ENCODE data around the gene NCCRP1. TPM values are rescaled to one million over a fixed set of nuclear protein-coding genes. Genes with fewer than 3 reads are reported as not detected.

The NCCRP1 gene
- total and polyA plus RNA-seq, 2 donors (not counting 1 experiment from before 2014, with no cell fraction given) = not detected

DNA sequence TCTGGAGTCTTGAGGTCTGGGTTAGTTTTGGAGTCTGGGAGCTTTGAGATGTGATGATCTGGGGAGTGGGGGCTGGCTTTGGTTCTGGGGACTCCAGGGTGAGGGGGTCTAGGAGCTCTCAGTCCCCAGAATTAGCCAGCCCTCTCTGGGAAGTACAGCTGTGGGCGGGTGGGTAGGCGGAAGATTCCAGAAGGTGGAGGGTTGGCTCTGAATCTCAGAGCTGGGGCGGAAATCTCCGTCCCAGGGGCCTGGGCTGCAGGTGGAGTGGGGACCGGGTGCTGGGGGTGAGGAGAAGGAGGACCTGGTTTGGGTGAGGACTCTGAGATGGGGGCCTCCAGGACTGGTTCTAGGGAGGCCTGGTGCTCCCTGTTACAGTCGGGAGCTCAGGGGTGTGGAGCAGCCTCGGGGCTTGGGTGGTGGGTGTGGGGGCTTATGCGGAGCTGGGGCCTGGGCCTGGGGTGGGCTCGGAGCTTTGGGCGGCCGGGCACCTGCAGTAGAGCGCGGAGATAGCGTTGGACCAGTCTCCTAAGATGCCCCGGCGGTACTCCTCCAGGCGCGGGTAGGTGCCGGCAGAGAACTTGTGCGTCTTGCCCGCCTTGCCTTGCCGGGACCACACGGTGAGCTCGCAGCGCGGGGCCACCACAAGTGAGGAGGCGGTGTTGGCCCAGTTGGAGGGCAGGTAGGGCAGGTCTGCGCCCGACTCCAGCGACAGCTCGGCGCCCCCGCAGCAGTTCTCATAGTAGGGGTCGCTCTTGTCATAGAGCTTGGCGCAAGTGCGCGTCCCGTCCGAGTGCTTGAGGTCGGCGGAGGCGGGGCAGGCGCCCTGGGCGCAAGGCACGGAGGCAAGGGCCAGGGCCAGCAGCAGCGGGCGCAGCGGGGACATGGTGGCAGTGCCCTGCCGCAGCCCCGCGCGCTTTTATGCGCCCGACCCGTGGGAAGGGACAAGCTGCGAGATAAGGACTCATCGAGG, 6.9 kb downstream of the NCCRP1 start, which contains the start of gene SYCN:
SYCN (minus strand) TSS at position 892 of the 970 bp plus-strand sequence; CDS start at position 883, 9 bp downstream.
- TF ChIP-seq CTCF (conservative IDR thresholded peaks at IDR 0.05 in 1 of 2, IDR thresholded peaks at IDR 0.05 in 1 of 2; ENCODE audit: low read depth in 1 of 2, low read length in 2 of 2) (no peak), EZH2 (IDR thresholded peaks at IDR 0.05; ENCODE audit: low read length, missing control alignments) (no peak)

GRCh38 chr19:39205449-39205764, 8.6 kb downstream of the NCCRP1 start:
- no peaks in the 10 kb centered on the region for H3K4me1 ChIP-seq (ENCODE audit: control insufficient read depth, extremely low read depth, insufficient read depth, low read length)
- no peaks in the 10 kb centered on the region for H3K36me3 ChIP-seq (ENCODE audit: control insufficient read depth, insufficient read depth, low read length)
- H3K9me3 ChIP-seq (ENCODE audit: control insufficient read depth, insufficient read depth, low read depth, low read length) = no peaks in the 10 kb centered on the region
- no peak for DNase-seq (ENCODE audit: low read depth in 2 of 2)
- no peak overlapping the region for H3K27ac ChIP-seq (ENCODE audit: insufficient read depth, low read length)
- no peak overlapping the region for H2AFZ ChIP-seq (ENCODE audit: low read length)
- no peaks in the 10 kb centered on the region for H4K20me1 ChIP-seq (ENCODE audit: control insufficient read depth, extremely low read depth, insufficient read depth, low read length)
- no peak overlapping the region for H3K4me3 ChIP-seq (replicated peaks in 1 of 4; ENCODE audit: control extremely low read depth in 1 of 4, insufficient read depth in 1 of 4, low read depth in 3 of 4, low read length in 4 of 4)
- H3K79me2 ChIP-seq (ENCODE audit: control insufficient read depth, insufficient read depth, low read length) = no peaks in the 10 kb centered on the region
- no peak overlapping the region for H3K9ac ChIP-seq (ENCODE audit: insufficient read depth, low read length)
- TF ChIP-seq CTCF (conservative IDR thresholded peaks at IDR 0.05 in 1 of 2, IDR thresholded peaks at IDR 0.05 in 1 of 2; ENCODE audit: low read depth in 1 of 2, low read length in 2 of 2) = no peak
- TF ChIP-seq EZH2 (IDR thresholded peaks at IDR 0.05; ENCODE audit: low read length, missing control alignments) = no peak
- peaks cover 8% of the 10 kb centered on the region for H3K27me3 ChIP-seq (ENCODE audit: control insufficient read depth, insufficient read depth, low read length)
- H3K4me2 ChIP-seq (ENCODE audit: extremely low read depth, insufficient read depth, low read length) = no peak overlapping the region

More for the DNA sequence above, 6.9 kb downstream of the NCCRP1 start, which contains the start of gene SYCN:
- no peak within 1 kb of the TSS for H3K9ac ChIP-seq (ENCODE audit: insufficient read depth, low read length)
- H3K4me2 ChIP-seq (ENCODE audit: extremely low read depth, insufficient read depth, low read length) = no peak within 1 kb of the TSS
- no peak within 1 kb of the TSS for H2AFZ ChIP-seq (ENCODE audit: low read length)
- no peaks in the 10 kb centered on the region for H3K4me1 ChIP-seq (ENCODE audit: control insufficient read depth, extremely low read depth, insufficient read depth, low read length)
- DNase-seq (ENCODE audit: low read depth in 2 of 2) = no peak
- no peaks in the 10 kb centered on the region for H3K36me3 ChIP-seq (ENCODE audit: control insufficient read depth, insufficient read depth, low read length)
- H3K9me3 ChIP-seq (ENCODE audit: control insufficient read depth, insufficient read depth, low read depth, low read length) = no peaks in the 10 kb centered on the region
- no peak within 1 kb of the TSS for H3K4me3 ChIP-seq (replicated peaks in 1 of 4; ENCODE audit: control extremely low read depth in 1 of 4, insufficient read depth in 1 of 4, low read depth in 3 of 4, low read length in 4 of 4)
- H3K27ac ChIP-seq (ENCODE audit: insufficient read depth, low read length) = no peak within 1 kb of the TSS
- H3K27me3 ChIP-seq (ENCODE audit: control insufficient read depth, insufficient read depth, low read length) = peaks cover 10% of the 10 kb centered on the region
- H4K20me1 ChIP-seq (ENCODE audit: control insufficient read depth, extremely low read depth, insufficient read depth, low read length) = no peaks in the 10 kb centered on the region
- no peaks in the 10 kb centered on the region for H3K79me2 ChIP-seq (ENCODE audit: control insufficient read depth, insufficient read depth, low read length)

GRCh38 chr19:39206122-39206521, 9.4 kb downstream of the NCCRP1 start:
- TF ChIP-seq EZH2 (IDR thresholded peaks at IDR 0.05; ENCODE audit: low read length, missing control alignments) (no peak), CTCF (conservative IDR thresholded peaks at IDR 0.05 in 1 of 2, IDR thresholded peaks at IDR 0.05 in 1 of 2; ENCODE audit: low read depth in 1 of 2, low read length in 2 of 2) (no peak)
- H3K27me3 ChIP-seq (ENCODE audit: control insufficient read depth, insufficient read depth, low read length) = peaks cover 8% of the 10 kb centered on the region
- no peak overlapping the region for H3K9ac ChIP-seq (ENCODE audit: insufficient read depth, low read length)
- no peak overlapping the region for H3K4me3 ChIP-seq (replicated peaks in 1 of 4; ENCODE audit: control extremely low read depth in 1 of 4, insufficient read depth in 1 of 4, low read depth in 3 of 4, low read length in 4 of 4)
- no peaks in the 10 kb centered on the region for H4K20me1 ChIP-seq (ENCODE audit: control insufficient read depth, extremely low read depth, insufficient read depth, low read length)
- no peak overlapping the region for H3K4me2 ChIP-seq (ENCODE audit: extremely low read depth, insufficient read depth, low read length)
- DNase-seq (ENCODE audit: low read depth in 2 of 2) = no peak
- H3K9me3 ChIP-seq (ENCODE audit: control insufficient read depth, insufficient read depth, low read depth, low read length) = no peaks in the 10 kb centered on the region
- no peak overlapping the region for H2AFZ ChIP-seq (ENCODE audit: low read length)
- no peaks in the 10 kb centered on the region for H3K4me1 ChIP-seq (ENCODE audit: control insufficient read depth, extremely low read depth, insufficient read depth, low read length)
- no peaks in the 10 kb centered on the region for H3K36me3 ChIP-seq (ENCODE audit: control insufficient read depth, insufficient read depth, low read length)
- no peaks in the 10 kb centered on the region for H3K79me2 ChIP-seq (ENCODE audit: control insufficient read depth, insufficient read depth, low read length)
- H3K27ac ChIP-seq (ENCODE audit: insufficient read depth, low read length) = no peak overlapping the region
